Panc1 (cell line): Measurements from ENCODE around the gene THRB.

Experiments used
- CTCF ChIP-seq: fragments of 450-650 bp; IDR thresholded peaks from 2 replicates; pipeline ENCODE4 v1.5.1; 2017; ENCODE audit warnings: mild to moderate bottlenecking
- POLR2AphosphoS5 ChIP-seq: IDR thresholded peaks from 2 replicates; pipeline ENCODE4 v1.6.1; 2012; ENCODE audit warnings: mild to moderate bottlenecking, low read depth, low read length, moderate library complexity
- REST ChIP-seq, 2 experiments: IDR thresholded peaks; 2 replicates each; pipeline ENCODE4 v1.6.1; 2011 to 2012; ENCODE audit warnings: low read depth in 2 of 2, control low read depth in 1 of 2, low read length in 1 of 2, mild to moderate bottlenecking in 1 of 2, moderate library complexity in 1 of 2; ENCODE audit not compliant: insufficient read depth in 1 of 2
- SIN3A ChIP-seq: IDR thresholded peaks from 2 replicates; pipeline ENCODE4 v1.6.1; 2012; ENCODE audit warnings: low read depth, mild to moderate bottlenecking, low read length, moderate library complexity, borderline replicate concordance; ENCODE audit not compliant: insufficient read depth
- TCF7L2 ChIP-seq: IDR thresholded peaks from 2 replicates; pipeline ENCODE4 v1.6.1; 2011; ENCODE audit warnings: mild to moderate bottlenecking, low read depth, low read length, inconsistent platforms

GRCh38 chr3:24222165-24222805 lies 272.4 kb downstream of the THRB start:
- TF ChIP-seq REST (IDR thresholded peaks at IDR 0.05; ENCODE audit: insufficient read depth in 1 of 2, low read depth in 2 of 2, low read length in 1 of 2) (no peak), CTCF (no peak), POLR2AphosphoS5 (no peak), TCF7L2 (no peak), SIN3A (no peak)
